Measurements from ENCODE around the gene ZRANB2. TPM values are rescaled to one million over a fixed set of nuclear protein-coding genes. Genes with fewer than 3 reads are reported as not detected.

Gene ZRANB2
- total RNA-seq, 1 experiment from 2014 or later = 32.8 TPM

DNA sequence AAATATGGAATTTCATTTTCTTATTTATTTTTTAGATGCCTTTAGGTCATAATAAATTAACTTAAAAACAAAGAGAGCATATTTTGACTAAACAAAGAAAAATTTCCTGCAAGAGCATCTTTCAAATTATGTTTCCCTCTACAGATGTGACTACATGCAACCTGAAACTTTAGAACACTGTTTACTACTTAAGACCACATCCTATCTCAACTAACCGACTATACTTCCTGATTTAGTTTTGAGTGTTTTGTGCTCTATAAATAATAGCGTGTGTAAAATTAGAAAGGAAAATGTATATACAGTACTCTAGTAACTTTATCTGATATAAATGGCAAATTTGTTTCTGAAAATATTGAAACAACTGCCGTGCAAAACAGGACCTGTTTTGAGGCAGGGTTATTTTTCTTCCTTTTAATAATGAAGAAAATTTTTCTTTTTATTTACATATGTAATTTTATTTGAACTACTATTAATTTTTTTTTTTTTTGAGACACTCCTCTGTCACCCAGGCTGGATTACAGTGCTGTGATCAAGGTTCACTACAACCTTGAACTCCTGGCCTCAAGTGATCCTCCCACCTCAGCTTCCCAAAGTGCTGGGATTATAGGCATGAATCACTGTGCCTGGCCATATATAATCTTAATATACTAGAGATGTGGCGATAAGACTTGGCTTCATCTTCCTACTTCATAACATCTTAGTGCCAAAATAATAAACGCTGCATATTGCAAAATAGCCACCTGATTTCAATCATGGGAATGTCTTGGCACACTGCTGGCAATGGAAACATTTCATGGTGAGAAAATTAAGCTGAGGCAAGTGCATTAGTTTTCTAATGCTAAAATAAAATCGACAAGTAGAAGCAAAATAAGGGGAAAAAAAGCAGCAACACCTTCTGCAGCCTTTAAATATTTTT lies 12.3 kb downstream of the ZRANB2 start:
- no peak for DNase-seq (ENCODE audit: low read depth)

DNA sequence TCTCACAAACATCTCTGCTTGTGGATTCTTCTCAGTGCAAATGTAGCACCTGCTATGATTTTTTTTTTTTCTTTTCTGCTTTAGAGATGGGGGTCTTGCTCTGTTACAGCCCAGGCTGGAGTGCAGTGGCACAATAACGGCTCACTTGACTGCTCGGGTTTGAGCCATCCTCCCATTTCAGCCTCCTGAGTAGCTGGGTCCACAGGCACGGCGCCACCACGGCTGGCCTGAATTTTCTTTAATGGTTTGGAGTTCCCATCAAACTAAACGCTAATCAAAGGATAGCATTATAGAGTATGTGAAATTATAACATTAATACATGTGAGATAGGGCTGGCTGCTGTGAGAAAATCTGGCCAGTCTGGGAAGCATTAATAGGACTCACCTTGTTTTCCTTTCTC lies 26.0 kb downstream of the ZRANB2 start:
- no peak for DNase-seq (ENCODE audit: low read depth)

DNA sequence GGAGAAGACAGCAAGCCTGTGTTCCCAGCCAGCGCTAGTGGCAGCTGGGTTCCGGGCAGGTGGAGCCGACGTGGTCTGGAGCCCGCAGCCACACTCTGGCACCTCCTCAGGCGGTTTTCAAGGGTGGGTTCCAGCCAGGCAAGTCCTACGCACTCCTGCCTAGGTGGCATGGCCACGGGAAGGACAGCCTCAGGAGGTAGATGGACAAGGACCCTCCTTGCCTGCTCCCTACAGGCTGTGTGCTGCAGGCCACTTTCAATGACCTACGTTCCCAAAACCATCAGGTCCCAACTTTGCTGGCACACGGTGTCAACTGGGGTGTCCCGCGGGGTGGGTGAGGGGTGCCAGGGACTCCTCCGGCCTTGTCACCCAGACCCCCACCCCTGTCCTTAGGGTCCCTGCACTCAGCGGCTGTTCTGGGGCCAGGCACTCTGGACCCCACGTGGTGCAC lies 26.5 kb downstream of the ZRANB2 start:
- no peak for DNase-seq (ENCODE audit: low read depth)

DNA sequence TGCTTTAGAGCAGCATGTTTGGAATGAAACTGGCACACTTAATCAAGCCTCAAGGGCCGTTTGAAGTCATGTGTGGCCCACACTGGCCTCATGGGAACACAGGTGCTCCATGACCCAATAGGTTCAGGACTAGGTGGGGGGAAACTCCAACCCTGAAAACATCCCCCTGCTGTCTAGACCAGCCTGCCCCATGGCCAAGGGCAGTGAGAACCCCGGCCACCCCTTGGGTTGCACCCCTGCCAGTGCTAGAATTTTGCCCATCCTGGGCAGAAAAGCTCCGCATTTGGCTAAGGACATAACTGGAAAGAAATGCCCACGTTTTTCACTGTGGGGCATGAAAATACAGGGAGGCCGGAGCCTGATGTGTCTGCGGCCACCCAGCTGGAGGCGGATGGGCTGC lies 27.1 kb downstream of the ZRANB2 start:
- DNase-seq (ENCODE audit: low read depth) = no peak

DNA sequence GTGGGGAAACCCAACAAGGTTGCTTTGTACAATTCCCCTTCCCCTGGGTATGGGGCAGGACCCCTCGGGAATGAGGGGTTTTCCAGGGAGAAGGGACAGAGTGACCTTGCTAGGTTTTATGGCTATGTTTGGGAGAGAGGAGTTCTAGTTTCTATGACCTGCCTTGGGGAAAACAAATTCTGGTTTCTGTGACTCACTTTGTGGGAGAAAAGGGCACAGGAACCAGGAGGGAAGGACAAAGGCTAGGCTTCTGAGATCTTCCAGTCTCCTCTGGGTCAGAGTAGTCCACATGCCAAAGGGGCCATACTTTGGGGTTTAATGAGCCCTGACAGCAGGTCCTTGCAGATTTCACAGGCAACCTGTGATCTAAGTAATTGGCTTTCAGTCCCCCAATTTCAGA lies 27.7 kb downstream of the ZRANB2 start:
- DNase-seq (ENCODE audit: low read depth) = peak; percentile 19

DNA sequence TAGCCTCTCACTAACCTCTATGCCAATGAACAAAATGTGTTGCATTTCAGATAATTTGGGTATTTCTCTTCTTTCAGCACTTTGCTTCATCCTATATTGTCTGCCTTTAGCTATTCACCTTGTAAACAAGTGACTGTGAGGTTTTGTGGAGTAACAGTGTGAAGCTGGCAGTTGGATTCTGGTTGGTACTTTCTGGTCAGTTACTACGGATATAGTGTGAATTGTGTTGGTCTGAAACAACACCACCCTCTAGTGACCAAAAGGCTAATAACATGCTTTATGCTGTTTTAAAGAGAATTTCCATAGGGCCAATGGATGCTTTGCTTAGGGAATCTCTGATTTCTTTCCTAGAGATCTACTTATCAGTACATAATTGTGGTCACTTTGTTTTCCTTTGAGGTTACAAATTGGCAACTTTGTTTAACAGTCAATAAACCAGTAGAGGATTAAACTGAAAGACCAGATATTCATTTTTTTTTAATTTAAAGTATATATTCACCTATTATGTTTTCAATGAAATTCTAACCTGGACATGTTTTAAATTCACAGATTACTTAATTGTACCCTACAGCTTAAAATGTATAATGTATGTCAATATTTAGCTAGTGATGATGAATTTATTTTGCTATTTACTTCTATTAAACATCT lies 30.8 kb downstream of the ZRANB2 start:
- peak; percentile 60 for DNase-seq (ENCODE audit: low read depth)

DNA sequence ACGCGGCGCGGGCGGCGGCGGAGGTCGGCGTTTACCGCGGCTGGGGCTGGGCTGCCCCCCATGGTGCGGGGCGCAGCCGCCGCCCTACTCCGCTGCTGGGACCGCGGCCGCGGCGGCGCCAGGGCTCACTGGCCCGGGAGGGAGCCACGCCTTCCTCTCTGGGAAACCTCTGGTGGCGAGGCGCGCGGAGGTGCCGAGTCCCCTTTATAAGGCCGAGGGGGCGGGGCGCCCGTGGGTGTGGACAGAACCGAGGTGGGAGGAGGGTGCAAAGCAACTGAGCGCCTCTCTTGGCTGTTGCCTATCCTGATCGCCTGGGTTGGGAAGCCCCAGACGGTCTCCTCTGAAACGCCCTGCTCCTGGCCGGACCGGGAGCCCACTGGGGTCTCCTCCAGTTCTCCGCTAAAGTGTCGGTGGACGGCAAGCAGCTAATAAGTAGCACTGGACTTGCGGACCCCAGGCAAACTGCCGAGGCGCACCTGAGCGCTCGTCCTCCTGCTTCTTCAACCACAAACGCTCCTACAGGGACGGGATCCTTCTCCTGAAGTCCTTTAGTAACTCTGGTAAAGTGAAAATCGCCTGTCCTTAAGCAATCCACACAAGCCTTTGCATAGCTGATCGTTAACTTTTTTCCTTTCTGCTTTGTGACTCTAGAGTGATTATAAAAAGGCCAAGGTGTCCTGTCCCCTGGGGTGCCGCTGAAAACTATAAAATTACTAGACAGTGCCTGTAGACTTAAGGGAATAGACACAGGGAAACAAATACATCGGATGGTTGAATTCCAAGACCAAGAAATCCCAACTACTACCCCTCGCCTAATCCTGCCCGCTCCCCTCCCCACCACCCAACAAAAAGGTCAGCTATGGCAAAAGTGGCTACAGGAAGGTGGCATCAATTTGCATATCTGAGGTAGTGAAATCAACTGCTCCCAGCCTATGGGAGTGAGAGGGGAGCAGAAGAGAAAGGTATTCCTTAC lies 32.9 kb downstream of the ZRANB2 start, which contains the start of gene PTGER3:
PTGER3 (minus strand) TSS at position 182 of the 973 bp plus-strand sequence. CDS start 239 bp downstream, outside the sequence.
- peak; percentile 16 for DNase-seq (ENCODE audit: low read depth)

DNA sequence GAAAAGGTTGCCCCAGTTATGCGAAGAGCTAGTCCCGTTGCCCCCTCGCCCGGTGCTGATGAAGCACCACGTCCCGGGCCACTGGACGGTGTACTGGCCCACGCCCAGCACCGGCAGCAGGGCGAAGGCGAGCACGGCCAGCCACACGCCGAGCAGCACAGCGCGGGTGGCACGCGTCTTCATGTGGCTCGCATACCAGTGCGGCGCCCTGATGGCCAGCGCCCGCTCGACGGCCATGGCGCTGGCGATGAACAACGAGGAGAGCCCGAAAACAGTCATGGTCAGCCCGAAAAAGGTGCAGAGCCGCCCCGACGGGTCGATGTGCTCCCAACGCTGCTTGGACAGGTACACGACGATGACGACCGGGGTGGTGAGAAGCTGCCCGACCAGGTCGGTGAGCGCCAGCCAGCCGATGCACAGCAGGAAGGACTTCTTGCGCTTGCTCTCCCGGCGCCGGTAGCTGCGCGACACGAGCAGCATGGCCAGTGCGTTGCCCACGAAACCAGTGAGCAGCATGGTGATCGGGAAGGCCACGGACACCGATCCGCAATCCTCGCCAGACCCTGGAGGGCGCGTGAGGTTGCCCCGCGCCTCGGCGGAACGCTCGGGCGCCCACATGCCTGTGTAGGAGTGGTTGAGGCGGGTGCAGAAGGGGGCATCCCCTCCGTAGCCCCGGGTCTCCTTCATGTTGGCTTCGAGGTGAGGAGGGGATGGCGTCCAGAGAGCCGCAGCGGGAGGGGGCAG lies 33.8 kb downstream of the ZRANB2 start:
- no peak for DNase-seq (ENCODE audit: low read depth)

DNA sequence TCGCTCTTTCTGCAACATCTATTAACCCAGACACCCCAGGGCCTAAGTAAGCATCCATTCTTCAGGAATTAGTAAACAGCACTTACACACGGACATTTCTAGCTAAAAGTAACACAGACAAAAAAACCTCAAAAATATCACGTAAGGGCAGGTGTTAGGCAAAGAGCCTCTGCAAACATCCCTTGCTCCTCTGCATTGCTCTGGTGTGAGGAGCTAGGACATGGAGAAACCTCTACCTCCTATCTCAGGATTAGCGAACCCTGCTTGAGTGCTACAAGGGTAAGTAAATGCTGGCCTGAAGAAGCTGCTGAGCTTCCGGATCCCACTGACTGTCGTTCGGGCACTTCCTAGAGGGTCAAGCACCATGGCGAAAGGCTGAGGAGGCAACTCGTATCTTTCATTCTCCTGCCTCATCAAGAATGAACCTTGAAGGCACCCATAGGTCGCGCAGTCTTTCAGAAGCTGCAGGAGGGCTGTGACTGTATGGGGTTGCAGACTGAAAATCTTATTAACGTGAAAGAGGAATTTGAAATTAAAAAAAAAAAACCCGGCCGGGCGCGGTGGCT lies 35.3 kb downstream of the ZRANB2 start:
- DNase-seq (ENCODE audit: low read depth) = no peak

DNA sequence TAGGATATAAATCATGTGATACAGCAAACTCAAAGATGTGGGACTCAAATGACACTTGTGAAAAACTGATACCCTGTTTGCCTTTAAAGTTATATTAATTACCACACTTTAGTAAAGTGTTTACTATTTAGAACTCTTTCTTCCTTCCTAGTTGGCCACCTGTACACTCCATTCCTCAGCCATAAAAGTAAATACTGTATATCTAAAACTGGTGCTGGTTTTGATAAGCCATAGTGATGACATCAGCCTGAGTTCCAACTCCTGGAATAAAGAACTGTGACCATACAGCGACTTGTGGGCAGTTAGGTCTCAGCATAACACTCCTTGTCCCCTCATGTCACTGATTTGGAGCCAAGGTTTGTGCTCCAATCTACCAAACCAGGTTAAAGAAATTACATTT lies 36.0 kb downstream of the ZRANB2 start:
- DNase-seq (ENCODE audit: low read depth) = no peak

DNA sequence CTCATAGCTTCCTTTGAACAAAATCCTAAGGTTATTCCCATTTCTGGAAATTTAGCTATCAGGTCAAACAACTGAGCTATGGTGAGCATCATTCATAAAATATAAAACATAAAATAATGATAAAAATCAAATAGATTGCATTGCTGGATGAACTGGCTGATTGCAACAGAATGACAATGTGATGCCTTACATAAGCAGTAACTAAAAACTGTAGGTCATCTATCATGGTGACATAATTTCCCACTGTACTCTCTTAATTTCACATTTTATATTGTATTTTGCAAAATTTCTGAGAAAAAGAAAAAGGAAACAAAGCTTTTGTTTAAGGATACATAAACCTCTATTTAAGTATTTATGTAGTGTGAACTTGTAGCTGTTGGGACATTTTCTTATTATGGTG lies 37.8 kb downstream of the ZRANB2 start:
- no peak for DNase-seq (ENCODE audit: low read depth)

DNA sequence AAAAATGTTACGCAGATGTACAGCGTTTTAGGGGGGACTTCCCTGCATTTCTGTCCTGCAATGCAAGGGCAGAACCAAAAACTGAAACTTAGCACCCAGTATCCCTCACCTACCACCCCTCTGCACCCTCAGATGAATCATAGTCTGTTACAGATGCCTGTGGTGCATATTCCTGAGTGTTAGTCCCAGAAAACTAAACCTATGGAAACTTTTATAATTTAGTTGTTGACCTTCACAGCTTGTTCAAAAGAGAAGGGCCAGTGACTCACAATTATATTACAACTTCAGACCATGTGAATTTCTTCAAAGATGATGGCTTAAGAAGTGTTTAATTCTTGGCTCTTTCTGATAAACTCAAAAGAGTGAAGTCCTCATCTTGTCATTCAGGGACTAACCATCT lies 39.0 kb downstream of the ZRANB2 start:
- no peak for DNase-seq (ENCODE audit: low read depth)

DNA sequence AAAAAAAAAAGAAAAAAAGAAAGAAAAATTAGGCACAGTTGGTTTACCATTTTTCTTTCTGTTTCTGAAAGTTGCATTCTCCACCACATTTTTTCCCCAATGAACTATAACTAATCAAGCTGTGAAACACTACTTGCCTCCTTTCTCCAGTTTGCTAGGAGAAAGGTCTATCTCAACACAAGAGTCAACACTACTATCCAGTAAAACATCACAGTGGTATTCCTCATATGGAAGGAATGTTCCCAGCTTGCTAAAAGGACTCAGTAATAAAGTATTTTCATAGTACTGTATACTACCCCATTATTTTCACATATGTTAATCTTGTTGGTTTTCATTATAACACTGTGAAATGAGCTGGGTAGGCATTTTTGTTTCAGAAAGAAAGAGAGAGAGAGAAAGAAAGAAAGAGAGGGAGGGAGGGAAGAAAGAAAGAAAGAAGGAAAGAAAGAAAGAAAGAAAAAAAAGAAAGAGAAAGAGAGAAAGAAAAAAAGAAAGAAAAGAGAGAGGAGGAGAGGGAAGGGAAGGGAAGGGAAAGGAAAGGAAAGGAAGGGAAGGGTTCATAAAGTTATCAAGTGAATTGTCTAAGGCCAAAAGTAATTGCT lies 41.1 kb downstream of the ZRANB2 start:
- DNase-seq (ENCODE audit: low read depth) = no peak

DNA sequence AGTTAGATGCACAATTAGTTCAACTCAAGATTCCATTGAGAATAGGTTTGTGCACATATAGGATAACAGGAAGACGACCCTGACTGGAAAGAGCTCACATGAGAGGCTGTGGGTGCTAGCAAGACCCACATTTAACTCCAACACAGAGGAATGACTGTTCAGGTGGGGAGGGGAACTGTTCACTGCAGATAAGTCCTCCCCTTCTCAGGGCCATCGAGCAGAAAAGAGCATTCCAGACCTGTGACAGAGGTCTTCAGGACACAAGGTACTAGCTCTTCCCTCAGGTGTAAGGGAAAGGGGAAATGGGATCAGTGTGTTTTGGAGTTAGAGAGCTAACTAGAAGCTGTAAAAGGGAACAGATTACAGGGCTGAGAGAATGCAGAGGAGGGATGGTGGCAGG lies 41.9 kb downstream of the ZRANB2 start:
- no peak for DNase-seq (ENCODE audit: low read depth)

DNA sequence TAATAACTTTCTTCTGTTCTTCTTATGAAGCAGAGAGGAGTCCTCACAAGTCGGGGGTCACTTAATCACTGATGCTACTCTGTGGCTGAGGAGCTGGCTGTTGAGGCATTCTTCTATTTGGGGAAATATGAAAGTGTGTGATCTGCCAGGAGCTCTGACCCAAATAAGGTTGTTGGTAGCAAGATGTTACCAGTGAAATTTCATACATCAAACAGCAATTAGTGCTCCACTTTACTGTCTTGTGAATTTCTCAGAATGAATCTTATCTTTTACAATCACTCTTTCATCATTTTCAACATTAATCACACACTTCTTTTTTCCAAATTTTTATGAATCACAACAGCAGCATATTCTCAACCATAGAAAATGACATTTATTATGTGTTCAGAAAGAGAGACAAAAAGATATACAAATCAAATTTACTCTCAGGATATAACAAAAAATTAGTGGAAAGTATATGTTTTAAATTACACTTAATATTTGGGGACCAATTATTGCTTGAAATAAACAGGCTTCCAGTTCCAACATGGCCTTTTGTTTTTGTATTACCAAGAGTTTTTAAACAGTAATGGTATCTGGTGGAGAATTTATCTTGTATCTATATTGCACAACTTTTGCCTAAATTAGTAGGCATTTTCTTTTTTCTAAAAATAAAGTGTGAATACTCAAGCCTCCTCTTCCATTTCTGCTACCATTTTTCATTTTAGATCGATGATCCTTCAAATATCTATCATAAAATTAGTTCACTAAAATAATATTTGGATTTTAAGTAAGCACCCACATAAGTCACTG lies 42.8 kb downstream of the ZRANB2 start:
- DNase-seq (ENCODE audit: low read depth) = no peak

DNA sequence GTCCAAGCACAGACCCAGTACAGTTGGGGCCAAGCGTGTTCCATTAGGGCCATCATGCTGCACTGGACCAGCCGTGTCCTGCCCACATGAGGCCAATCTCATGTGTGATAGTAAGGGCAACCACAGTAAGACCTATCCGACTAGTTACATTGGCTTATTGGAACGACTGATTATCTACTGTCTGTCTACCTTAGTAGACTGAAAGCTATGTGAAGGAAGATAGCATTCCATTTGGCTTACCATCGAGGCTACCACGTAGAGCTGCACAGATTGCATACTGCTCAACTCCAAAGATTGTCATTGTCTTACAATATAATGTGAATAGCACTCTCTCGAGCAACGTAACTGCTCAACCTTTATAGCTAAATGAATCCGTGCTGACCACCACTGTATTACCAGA lies 43.8 kb downstream of the ZRANB2 start:
- DNase-seq (ENCODE audit: low read depth) = no peak

DNA sequence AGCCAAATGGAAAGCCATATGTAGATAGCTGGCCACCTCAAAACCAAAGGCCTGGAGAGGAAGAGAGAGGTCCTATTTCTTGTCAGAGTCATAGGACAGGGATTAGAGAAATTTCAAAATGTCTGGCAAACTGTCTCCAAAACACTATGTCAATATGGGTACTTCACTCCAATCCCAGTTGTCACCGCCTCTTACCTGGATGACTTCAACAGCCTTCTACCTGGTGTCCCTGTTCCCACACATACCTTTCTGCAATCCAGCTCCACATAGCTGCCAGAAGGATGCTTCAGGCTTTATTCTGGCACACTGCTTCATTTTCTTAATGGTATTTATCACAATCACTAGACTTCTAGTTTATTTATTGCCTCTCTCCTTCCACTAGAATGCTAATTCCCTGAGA lies 47.7 kb downstream of the ZRANB2 start:
- no peak for DNase-seq (ENCODE audit: low read depth)

DNA sequence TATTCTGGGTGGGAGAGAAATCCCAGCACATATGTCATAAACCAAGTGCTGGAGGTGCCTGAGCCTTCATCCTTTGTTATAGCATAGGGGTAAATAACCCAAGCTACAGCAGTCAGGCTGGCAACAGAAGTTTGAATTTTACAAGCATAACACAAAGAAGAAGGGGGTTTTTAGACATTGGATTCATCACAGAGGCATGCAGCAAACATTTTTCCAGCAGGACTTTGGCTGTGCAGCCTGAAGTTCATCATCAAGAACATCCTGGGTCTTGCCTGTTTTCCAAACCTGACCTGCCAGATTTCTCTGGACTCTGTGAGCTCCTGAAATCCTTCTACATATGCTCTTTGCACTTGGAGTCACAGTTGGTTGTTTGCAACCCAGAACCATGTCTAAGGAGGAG lies 49.4 kb downstream of the ZRANB2 start:
- no peak for DNase-seq (ENCODE audit: low read depth)

DNA sequence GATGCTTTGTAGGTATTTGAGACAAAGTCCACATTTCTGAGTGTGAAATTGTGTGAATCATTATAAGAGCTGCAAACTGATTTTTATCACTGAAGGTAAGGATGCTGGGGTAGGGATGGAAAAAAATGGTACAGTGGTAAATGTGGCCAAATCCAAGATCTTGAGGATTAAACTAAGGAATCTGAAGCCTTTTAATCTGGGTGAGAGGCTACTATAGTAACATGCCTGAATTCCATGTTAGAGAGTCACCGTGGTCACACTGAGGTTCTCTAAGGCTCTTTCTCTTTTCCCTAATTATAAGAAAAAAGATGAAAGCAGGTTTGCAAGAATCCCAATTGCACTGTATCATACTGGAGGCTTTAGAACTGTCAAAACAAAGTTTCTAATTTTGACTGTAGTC lies 50.8 kb downstream of the ZRANB2 start:
- DNase-seq (ENCODE audit: low read depth) = no peak

Data from LHCN-M2 (cell line).